ENCODE data around the gene SPSB1. TPM values are rescaled to one million over a fixed set of nuclear protein-coding genes. Genes with fewer than 3 reads are reported as not detected.

SPSB1 gene
- total and polyA plus RNA-seq, 2 donors, result 12.4 to 36.4 TPM

GRCh38 chr1:9250411-9251381 is 42.0 kb upstream of the SPSB1 start:
- DNase-seq (ENCODE audit: extremely low spot score), result no peak
- H3K36me3 ChIP-seq (ENCODE audit: insufficient read depth), result no peaks in the 10 kb centered on the region
- 61% methylated on average over 21 of the region's 21 CpGs for WGBS
- no peak overlapping the region for H3K4me3 ChIP-seq (ENCODE audit: low read depth, low read length)
- H3K4me1 ChIP-seq (ENCODE audit: insufficient read depth), result no peaks in the 10 kb centered on the region
- no peak overlapping the region for H3K27ac ChIP-seq (ENCODE audit: low read depth)

GRCh38 chr1:9251501-9251900 is 41.2 kb upstream of the SPSB1 start:
- no peaks in the 10 kb centered on the region for H3K36me3 ChIP-seq (ENCODE audit: insufficient read depth)
- no peak overlapping the region for H3K4me3 ChIP-seq (ENCODE audit: low read depth, low read length)
- no peak for DNase-seq (ENCODE audit: extremely low spot score)
- H3K4me1 ChIP-seq (ENCODE audit: insufficient read depth), result no peaks in the 10 kb centered on the region
- 60% methylated on average over 6 of the region's 6 CpGs for whole genome bisulfite sequencing
- H3K27ac ChIP-seq (ENCODE audit: low read depth), result no peak overlapping the region

GRCh38 chr1:9253004-9253403 is 39.7 kb upstream of the SPSB1 start:
- no peak for DNase-seq (ENCODE audit: extremely low spot score)
- no peaks in the 10 kb centered on the region for H3K4me1 ChIP-seq (ENCODE audit: insufficient read depth)

GRCh38 chr1:9253453-9254105 is 39.1 kb upstream of the SPSB1 start:
- 59% methylated on average over 10 of the region's 10 CpGs for WGBS
- no peaks in the 10 kb centered on the region for H3K4me1 ChIP-seq (ENCODE audit: insufficient read depth)
- no peaks in the 10 kb centered on the region for H3K36me3 ChIP-seq (ENCODE audit: insufficient read depth)
- no peak overlapping the region for H3K27ac ChIP-seq (ENCODE audit: low read depth)
- no peak overlapping the region for H3K4me3 ChIP-seq (ENCODE audit: low read depth, low read length)
- no peak for DNase-seq (ENCODE audit: extremely low spot score)

More at GRCh38 chr1:9253004-9253403, 39.7 kb upstream of the SPSB1 start:
- H3K4me3 ChIP-seq (ENCODE audit: low read depth, low read length), result no peak overlapping the region
- H3K27ac ChIP-seq (ENCODE audit: low read depth), result no peak overlapping the region
- no peaks in the 10 kb centered on the region for H3K36me3 ChIP-seq (ENCODE audit: insufficient read depth)
- WGBS, result 64% methylated on average over 8 of the region's 8 CpGs

GRCh38 chr1:9256332-9256731 is 36.4 kb upstream of the SPSB1 start:
- H3K36me3 ChIP-seq (ENCODE audit: insufficient read depth), result no peaks in the 10 kb centered on the region
- WGBS, result 96% methylated on average over 7 of the region's 7 CpGs
- H3K27ac ChIP-seq (ENCODE audit: low read depth), result no peak overlapping the region
- no peak overlapping the region for H3K4me3 ChIP-seq (ENCODE audit: low read depth, low read length)
- H3K4me1 ChIP-seq (ENCODE audit: insufficient read depth), result no peaks in the 10 kb centered on the region
- DNase-seq (ENCODE audit: extremely low spot score), result no peak

GRCh38 chr1:9257851-9258250 is 34.8 kb upstream of the SPSB1 start:
- H3K36me3 ChIP-seq (ENCODE audit: insufficient read depth), result no peaks in the 10 kb centered on the region
- WGBS, result 95% methylated on average over 22 of the region's 22 CpGs
- DNase-seq (ENCODE audit: extremely low spot score), result no peak
- no peak overlapping the region for H3K4me3 ChIP-seq (ENCODE audit: low read depth, low read length)
- no peak overlapping the region for H3K27ac ChIP-seq (ENCODE audit: low read depth)
- no peaks in the 10 kb centered on the region for H3K4me1 ChIP-seq (ENCODE audit: insufficient read depth)

- Histone ChIP-seq H3K27ac (ENCODE audit: low read depth) (no peak overlapping the region), H3K4me3 (ENCODE audit: low read depth, low read length) (no peak overlapping the region), H3K4me1 (ENCODE audit: insufficient read depth) (no peaks in the 10 kb centered on the region), H3K36me3 (ENCODE audit: insufficient read depth) (no peaks in the 10 kb centered on the region)
- DNase-seq (ENCODE audit: extremely low spot score), result no peak
- 98% methylated on average over 9 of the region's 9 CpGs for WGBS
These were observed 34.1 kb upstream of the SPSB1 start for GRCh38 chr1:9258629-9259028.

- no peak for DNase-seq (ENCODE audit: extremely low spot score)
- Histone ChIP-seq H3K27ac (ENCODE audit: low read depth) (no peak overlapping the region), H3K4me1 (ENCODE audit: insufficient read depth) (no peaks in the 10 kb centered on the region), H3K36me3 (ENCODE audit: insufficient read depth) (peaks cover 6% of the 10 kb centered on the region), H3K4me3 (ENCODE audit: low read depth, low read length) (no peak overlapping the region)
- 97% methylated on average over 20 of the region's 20 CpGs for WGBS
These were observed 32.5 kb upstream of the SPSB1 start for GRCh38 chr1:9260059-9260766.

GRCh38 chr1:9261496-9261895 is 31.2 kb upstream of the SPSB1 start:
- no peaks in the 10 kb centered on the region for H3K4me1 ChIP-seq (ENCODE audit: insufficient read depth)
- H3K4me3 ChIP-seq (ENCODE audit: low read depth, low read length), result no peak overlapping the region
- no peak overlapping the region for H3K27ac ChIP-seq (ENCODE audit: low read depth)
- WGBS, result 92% methylated on average over 8 of the region's 8 CpGs
- peaks cover 6% of the 10 kb centered on the region for H3K36me3 ChIP-seq (ENCODE audit: insufficient read depth)
- DNase-seq (ENCODE audit: extremely low spot score), result no peak

- Histone ChIP-seq H3K4me1 (ENCODE audit: insufficient read depth) (no peaks in the 10 kb centered on the region), H3K36me3 (ENCODE audit: insufficient read depth) (peaks cover 6% of the 10 kb centered on the region), H3K4me3 (ENCODE audit: low read depth, low read length) (no peak overlapping the region), H3K27ac (ENCODE audit: low read depth) (no peak overlapping the region)
- 90% methylated on average over 33 of the region's 33 CpGs for WGBS
- no peak for DNase-seq (ENCODE audit: extremely low spot score)
These were observed 30.4 kb upstream of the SPSB1 start for GRCh38 chr1:9262096-9262986.

GRCh38 chr1:9263276-9263855 is 29.3 kb upstream of the SPSB1 start:
- Histone ChIP-seq H3K27ac (ENCODE audit: low read depth) (no peak overlapping the region), H3K36me3 (ENCODE audit: insufficient read depth) (peaks cover 6% of the 10 kb centered on the region), H3K4me3 (ENCODE audit: low read depth, low read length) (no peak overlapping the region), H3K4me1 (ENCODE audit: insufficient read depth) (no peaks in the 10 kb centered on the region)
- no peak for DNase-seq (ENCODE audit: extremely low spot score)
- WGBS, result 94% methylated on average over 26 of the region's 26 CpGs

GRCh38 chr1:9263984-9264872 is 28.5 kb upstream of the SPSB1 start:
- Histone ChIP-seq H3K4me3 (ENCODE audit: low read depth, low read length) (no peak overlapping the region), H3K27ac (ENCODE audit: low read depth) (no peak overlapping the region), H3K36me3 (ENCODE audit: insufficient read depth) (peaks cover 6% of the 10 kb centered on the region), H3K4me1 (ENCODE audit: insufficient read depth) (no peaks in the 10 kb centered on the region)
- WGBS, result 95% methylated on average over 50 of the region's 50 CpGs
- DNase-seq (ENCODE audit: extremely low spot score), result no peak
